ENCODE data around the gene KRTAP10-3.
A peak's percentile ranks its signal among the peaks of the same experiment; 100 is the strongest.

KRTAP10-3 gene

DNA sequence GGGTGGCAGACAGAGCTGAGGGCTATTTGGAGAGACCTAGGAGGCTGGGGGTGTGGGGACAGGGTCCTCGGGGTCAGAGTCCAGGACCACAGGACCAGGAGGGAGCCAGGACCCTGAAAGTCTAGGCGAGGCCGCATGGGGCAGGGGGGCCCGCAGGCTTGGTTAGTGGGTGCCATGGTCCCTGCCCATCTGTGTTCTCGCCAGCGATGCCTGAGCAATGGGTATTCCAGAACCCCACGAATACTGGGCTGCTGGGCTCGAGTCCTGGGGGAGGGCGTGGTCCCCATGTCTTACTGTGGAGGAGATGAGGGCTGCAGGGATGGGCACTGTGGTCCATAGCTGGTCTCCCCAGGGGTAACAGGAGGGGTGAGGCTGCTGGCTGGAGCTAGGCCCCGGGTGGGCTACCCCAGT is 31.7 kb upstream of the KRTAP10-3 start:
- Histone ChIP-seq H3K36me3 (no peaks in the 10 kb centered on the region), H3K27ac (no peak overlapping the region), H3K9me3 (no peaks in the 10 kb centered on the region), H3K4me3 (no peak overlapping the region), H3K27me3 (peaks cover 0 to 48% of the 10 kb centered on the region in 2 donors), H3K4me1 (no peaks in the 10 kb centered on the region)
- intact Hi-C loops (cut with DNase I; ENCODE audit: low total_unique reads) = no loop called here
- TF ChIP-seq, protein P1, sequence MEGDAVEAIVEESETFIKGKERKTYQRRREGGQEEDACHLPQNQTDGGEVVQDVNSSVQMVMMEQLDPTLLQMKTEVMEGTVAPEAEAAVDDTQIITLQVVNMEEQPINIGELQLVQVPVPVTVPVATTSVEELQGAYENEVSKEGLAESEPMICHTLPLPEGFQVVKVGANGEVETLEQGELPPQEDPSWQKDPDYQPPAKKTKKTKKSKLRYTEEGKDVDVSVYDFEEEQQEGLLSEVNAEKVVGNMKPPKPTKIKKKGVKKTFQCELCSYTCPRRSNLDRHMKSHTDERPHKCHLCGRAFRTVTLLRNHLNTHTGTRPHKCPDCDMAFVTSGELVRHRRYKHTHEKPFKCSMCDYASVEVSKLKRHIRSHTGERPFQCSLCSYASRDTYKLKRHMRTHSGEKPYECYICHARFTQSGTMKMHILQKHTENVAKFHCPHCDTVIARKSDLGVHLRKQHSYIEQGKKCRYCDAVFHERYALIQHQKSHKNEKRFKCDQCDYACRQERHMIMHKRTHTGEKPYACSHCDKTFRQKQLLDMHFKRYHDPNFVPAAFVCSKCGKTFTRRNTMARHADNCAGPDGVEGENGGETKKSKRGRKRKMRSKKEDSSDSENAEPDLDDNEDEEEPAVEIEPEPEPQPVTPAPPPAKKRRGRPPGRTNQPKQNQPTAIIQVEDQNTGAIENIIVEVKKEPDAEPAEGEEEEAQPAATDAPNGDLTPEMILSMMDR (IDR thresholded peaks at IDR 0.05) = no peak
- DNase-seq = no peak

GRCh38 chr21:44589586-44590305 is 31.2 kb upstream of the KRTAP10-3 start:
- no peak overlapping the region for H3K27ac ChIP-seq
- H3K9me3 ChIP-seq = no peaks in the 10 kb centered on the region
- peak in 1 of 2 donors; percentile 56 for DNase-seq
- intact Hi-C loops (cut with DNase I; ENCODE audit: low total_unique reads) = no loop called here
- H3K36me3 ChIP-seq = no peaks in the 10 kb centered on the region
- no peak overlapping the region for H3K4me3 ChIP-seq
- H3K27me3 ChIP-seq = peaks cover 0 to 49% of the 10 kb centered on the region in 2 donors
- TF ChIP-seq, protein P1 (IDR thresholded peaks at IDR 0.05) = no peak
- H3K4me1 ChIP-seq = no peaks in the 10 kb centered on the region

DNA sequence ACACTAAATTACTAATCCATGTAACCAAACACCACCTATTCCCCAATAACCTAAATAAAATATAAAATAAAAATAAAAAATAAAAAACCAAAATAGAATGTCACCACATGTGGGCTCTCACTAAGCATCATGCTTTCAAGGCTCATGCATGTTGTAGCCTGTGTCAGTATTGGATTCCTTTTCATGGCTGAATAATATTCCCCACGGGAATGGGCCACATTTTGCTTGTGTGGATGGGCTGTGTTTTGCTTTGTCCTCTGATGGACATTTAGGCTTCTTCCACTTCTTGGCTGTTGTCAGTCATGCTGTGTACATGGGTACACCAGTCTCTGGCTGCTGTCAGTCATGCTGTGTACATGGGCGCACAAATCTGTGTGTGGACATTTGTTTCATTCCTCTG is 30.5 kb upstream of the KRTAP10-3 start:
- Histone ChIP-seq H3K36me3 (no peaks in the 10 kb centered on the region), H3K27ac (no peak overlapping the region), H3K4me3 (no peak overlapping the region), H3K27me3 (peaks cover 0 to 52% of the 10 kb centered on the region in 2 donors), H3K4me1 (no peaks in the 10 kb centered on the region), H3K9me3 (no peaks in the 10 kb centered on the region)
- intact Hi-C loops (cut with DNase I; ENCODE audit: low total_unique reads) = no loop called here
- TF ChIP-seq, protein P1 (IDR thresholded peaks at IDR 0.05) = no peak
- no peak for DNase-seq

GRCh38 chr21:44585892-44586291 is 27.3 kb upstream of the KRTAP10-3 start:
- peaks cover 0 to 16% (median 15%) of the 10 kb centered on the region in 3 donors for H3K9me3 ChIP-seq
- H3K4me3 ChIP-seq = no peak overlapping the region
- peaks cover 0 to 37% of the 10 kb centered on the region in 2 donors for H3K27me3 ChIP-seq
- H3K36me3 ChIP-seq = no peaks in the 10 kb centered on the region
- intact Hi-C loops (cut with DNase I; ENCODE audit: low total_unique reads) = no loop called here
- no peak overlapping the region for H3K27ac ChIP-seq
- DNase-seq = no peak
- TF ChIP-seq, protein P1 (IDR thresholded peaks at IDR 0.05) = no peak
- H3K4me1 ChIP-seq = no peaks in the 10 kb centered on the region

- Histone ChIP-seq H3K4me1 (no peaks in the 10 kb centered on the region), H3K27ac (no peak overlapping the region), H3K9me3 (peaks cover 0 to 30% (median 24%) of the 10 kb centered on the region in 3 donors), H3K4me3 (no peak overlapping the region), H3K27me3 (peaks cover 0 to 27% of the 10 kb centered on the region in 2 donors), H3K36me3 (no peaks in the 10 kb centered on the region)
- intact Hi-C loops (cut with DNase I; ENCODE audit: low total_unique reads) = no loop called here
- TF ChIP-seq, protein P1 (IDR thresholded peaks at IDR 0.05) = no peak
- DNase-seq = no peak
These were observed 25.2 kb upstream of the KRTAP10-3 start for GRCh38 chr21:44583800-44584147.
